WTC11 (cell line): ENCODE results near the gene ITGAE.

ENCODE experiments used
- ESRRA ChIP-seq: sonication (generic); formaldehyde crosslinking; IDR thresholded peaks from 2 replicates; pipeline ENCODE4 v1.8.1; 2022; ENCODE audit warnings: mild to moderate bottlenecking, missing genetic modification reagents, borderline replicate concordance
- TF ChIP-seq, protein P1 (sequence below): sonication (generic); formaldehyde crosslinking; IDR thresholded peaks from 2 replicates; pipeline ENCODE4 v1.8.1; 2023; ENCODE audit warnings: mild to moderate bottlenecking, moderate library complexity, missing genetic modification reagents
- TF ChIP-seq, protein P2 (sequence below): fragments of 200-600 bp; IDR thresholded peaks from 2 replicates; pipeline ENCODE4 v1.8.0; 2022; ENCODE audit warnings: antibody characterized with exemption

- TF ChIP-seq, protein P1, sequence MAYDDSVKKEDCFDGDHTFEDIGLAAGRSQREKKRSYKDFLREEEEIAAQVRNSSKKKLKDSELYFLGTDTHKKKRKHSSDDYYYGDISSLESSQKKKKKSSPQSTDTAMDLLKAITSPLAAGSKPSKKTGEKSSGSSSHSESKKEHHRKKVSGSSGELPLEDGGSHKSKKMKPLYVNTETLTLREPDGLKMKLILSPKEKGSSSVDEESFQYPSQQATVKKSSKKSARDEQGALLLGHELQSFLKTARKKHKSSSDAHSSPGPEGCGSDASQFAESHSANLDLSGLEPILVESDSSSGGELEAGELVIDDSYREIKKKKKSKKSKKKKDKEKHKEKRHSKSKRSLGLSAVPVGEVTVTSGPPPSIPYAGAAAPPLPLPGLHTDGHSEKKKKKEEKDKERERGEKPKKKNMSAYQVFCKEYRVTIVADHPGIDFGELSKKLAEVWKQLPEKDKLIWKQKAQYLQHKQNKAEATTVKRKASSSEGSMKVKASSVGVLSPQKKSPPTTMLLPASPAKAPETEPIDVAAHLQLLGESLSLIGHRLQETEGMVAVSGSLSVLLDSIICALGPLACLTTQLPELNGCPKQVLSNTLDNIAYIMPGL = no peak
- TF ChIP-seq, protein P2, sequence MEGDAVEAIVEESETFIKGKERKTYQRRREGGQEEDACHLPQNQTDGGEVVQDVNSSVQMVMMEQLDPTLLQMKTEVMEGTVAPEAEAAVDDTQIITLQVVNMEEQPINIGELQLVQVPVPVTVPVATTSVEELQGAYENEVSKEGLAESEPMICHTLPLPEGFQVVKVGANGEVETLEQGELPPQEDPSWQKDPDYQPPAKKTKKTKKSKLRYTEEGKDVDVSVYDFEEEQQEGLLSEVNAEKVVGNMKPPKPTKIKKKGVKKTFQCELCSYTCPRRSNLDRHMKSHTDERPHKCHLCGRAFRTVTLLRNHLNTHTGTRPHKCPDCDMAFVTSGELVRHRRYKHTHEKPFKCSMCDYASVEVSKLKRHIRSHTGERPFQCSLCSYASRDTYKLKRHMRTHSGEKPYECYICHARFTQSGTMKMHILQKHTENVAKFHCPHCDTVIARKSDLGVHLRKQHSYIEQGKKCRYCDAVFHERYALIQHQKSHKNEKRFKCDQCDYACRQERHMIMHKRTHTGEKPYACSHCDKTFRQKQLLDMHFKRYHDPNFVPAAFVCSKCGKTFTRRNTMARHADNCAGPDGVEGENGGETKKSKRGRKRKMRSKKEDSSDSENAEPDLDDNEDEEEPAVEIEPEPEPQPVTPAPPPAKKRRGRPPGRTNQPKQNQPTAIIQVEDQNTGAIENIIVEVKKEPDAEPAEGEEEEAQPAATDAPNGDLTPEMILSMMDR = no peak
- TF ChIP-seq ESRRA = no peak
Measured at GRCh38 chr17:3719265-3719664, 81.7 kb downstream of the ITGAE start.
